SW 1271 (cell line): Measurements from ENCODE around the gene RGS3.

ENCODE experiments used
- DNase-seq, 2 experiments: peaks; one replicate each; lab custom pipeline; 2025; lab: John Stamatoyannopoulos, UW

The RGS3 gene

DNA sequence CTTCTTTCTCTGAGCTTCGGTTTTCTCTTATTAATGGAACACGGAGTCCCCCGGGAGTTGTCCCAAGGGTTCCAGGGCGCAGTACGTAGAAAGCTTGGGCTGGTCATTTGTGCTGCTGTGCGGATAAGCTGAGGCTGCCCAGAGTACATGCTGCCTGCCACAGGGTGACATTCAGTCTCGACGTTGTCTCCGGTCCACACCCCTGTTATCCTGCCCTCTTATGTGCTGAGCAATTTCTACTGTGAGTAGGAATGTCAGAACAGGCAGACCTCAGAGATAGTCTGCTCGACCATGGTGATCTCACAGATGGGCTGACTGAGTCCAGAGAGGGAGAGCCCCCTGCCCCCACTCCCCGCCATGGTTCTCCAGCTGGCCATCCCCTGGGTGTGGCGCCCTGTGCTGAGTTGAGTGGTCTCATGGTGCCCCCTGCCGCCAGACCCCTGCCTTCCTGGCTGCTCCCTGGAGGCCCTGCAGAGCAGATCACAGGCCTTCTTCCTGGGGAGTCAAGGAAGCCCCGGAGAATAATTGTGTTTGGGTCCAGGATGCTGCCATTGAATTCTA, 124.0 kb downstream of the RGS3 start:
- peak in 1 of 2 experiments; percentile 19 for DNase-seq

DNA sequence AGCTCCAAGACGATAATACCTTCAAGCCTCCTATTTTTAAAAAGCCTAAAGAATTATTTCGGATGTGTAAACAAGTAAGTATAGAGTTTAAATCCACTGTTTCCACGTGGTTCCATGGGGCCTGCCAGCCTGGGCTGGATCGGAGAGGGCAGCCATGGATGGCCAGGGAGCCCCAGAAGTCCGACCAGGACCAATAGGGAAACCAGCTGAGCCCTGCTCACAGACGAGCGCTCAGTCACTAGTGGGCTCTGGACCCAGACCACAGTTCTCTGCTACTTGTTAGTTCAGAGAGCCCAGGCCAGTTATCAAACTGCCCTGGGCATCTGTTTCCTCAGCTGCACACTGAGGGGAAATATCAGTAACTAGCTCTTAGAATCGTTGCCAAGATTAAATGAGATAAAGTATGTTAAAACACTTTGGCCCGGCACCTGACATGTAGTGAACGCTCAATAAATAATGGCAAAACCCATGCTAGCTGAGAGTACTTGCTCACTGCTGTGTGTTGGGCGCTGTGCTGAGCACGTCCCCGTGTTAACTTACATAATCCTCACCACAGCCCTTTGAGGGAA, 124.8 kb downstream of the RGS3 start:
- no peak for DNase-seq

DNA sequence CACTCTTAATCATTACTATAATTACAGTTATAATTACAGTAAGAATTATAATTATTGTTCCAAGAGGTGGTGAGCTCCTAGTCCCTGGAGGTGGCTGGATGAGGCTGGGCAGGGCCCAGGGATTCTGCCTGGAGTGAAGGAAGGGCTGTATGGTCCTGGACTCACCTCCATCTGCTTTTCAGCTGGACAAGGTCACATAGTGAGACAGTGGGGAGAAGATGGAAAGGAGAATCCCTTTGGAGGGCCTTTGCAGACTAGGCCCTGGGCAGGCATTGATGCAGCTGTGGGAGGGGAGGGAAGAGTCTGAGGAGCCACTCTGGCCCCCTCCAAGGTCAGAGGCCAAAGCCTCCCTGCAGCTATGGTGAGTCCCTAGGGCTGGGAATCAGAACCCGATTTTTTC, 125.4 kb downstream of the RGS3 start:
- DNase-seq, result no peak

DNA sequence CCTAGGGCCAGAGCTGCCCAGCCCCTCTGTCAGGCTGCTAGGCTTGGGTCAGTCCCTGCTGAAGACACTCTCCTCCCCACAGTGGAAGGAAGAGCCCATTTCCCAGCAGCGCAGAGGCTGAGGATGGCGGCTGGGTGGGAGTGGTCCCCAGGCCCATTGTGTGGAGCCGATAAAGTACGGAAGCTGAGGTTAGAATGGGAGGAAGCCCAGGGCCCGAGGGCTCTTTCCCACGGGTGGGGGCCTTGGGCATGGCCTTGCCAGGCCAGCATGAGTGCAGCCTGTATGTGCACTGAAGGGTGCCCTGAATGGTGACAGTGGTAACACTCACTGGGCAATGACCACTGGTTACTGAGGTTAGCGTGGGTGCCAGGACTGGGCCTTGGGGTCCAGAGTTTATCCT, 125.9 kb downstream of the RGS3 start:
- DNase-seq, result no peak

DNA sequence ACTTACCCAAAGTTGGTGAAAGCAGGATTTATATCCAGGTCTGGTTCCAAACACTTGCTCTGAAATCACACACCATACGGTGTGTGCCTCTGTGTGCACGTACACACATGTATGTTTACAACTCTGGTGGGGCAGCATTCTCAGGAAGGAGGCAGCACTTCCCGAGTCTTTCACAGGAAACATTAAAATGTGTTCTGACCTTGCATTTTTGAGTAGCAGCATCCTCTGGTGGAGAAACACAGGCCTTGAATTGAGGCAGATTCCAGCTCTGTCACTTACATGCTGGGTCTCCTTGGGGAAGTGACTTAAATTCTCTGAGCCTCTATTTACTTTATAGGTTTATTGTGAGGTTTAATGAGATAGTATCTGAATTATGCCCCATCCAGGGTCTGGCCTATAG, 126.4 kb downstream of the RGS3 start:
- peak in 1 of 2 experiments; percentile 59 for DNase-seq

DNA sequence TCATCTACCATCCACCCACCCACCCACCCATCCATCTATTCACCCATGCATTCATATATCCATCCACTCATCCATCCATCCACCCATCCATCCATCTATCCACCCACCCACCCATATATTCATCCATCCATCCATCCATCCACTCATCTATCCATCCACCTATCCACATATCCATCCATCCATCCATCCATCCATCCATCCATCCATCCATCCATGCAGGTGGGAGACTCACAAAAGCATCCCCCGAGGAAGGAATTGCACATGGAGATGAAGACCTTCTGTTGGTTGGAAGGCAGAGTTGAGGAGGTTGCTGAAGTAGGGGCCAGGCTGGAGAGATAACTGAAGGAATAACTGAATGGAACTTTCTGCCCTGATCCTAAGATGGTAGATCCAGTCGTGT, 126.9 kb downstream of the RGS3 start:
- no peak for DNase-seq

DNA sequence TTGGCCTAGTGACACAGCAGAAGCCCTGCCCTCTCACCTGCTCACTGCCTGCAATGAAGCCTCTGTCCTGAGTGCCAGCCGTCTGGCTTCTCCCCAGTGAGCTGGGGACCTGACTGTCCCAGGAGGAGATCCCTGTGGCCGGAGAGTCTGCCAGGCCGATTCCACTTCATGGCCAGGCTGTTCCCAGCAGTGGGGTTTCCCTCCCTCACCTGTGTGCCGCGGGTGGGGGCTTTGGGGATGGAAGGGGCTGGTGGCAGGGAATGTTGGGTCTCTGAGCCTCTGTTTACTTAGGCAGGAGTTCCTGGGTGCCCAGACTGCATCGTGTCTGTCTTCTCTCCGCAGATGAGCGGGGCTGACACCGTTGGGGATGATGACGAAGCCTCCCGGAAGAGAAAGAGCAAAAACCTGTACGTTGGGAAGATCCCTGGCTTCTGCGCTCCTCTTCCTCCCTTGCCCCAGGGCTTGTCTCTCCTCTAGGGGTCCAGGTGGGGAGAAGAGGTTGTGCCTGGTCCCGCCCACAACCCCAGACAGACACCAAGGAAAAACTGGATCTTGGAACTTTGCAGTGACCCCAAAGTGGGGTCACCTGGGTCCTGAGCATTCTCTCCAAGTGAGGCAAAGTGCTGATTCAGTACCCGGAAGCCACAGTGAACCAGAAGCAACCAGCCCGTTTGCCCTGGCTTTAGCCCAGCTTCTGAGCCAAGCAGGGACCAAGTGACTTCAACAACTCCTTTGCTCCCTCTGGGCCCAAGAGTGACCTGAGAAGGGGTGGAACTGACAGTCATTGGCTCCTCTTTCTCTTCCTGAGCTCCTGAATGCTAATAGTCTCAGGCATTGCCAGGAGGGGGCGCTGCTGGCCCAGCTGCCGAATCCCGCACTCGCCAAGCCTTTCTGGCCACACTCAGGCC, 127.7 kb downstream of the RGS3 start:
- DNase-seq, result peak; percentile 22 to 80

DNA sequence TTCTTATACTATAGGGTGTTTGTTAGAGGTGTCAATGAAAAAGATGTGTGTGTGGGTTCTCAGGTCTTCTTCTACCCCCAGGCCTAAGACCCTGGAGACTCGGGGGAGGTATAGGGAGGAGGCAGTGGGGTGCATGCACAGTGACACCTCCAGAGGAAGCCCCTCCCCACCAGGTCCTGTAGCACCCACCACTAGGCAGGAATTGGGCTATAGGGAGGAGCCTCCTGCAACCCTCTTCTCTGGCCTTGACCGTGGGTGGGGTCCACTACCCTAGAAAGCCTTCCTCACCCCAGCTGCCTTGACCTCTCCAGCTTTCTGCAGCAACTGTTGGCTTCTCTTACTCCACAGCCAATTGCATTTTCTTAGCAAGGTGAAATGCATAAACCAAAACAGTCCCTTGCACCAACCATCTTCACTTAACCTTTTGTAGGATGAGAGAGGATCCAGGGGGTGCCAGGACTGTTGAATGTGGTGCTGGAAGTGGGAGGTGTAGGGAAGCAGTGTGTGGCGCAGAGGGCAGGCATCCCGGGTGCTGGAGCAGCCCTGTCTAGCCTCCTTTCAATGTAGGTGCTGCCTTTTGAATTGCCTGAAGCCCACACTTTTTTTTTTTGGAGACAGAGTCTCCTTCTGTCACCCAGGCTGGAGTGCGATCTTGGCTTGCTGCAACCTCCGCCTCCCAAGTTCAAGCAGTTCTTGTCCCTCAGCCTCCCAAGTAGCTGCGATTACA, 128.5 kb downstream of the RGS3 start:
- no peak for DNase-seq

GRCh38 chr9:113592876-113593575, 129.5 kb downstream of the RGS3 start:
- DNase-seq, result no peak

GRCh38 chr9:113593682-113594281, 130.3 kb downstream of the RGS3 start:
- peak; percentile 94 to 99 for DNase-seq

DNA sequence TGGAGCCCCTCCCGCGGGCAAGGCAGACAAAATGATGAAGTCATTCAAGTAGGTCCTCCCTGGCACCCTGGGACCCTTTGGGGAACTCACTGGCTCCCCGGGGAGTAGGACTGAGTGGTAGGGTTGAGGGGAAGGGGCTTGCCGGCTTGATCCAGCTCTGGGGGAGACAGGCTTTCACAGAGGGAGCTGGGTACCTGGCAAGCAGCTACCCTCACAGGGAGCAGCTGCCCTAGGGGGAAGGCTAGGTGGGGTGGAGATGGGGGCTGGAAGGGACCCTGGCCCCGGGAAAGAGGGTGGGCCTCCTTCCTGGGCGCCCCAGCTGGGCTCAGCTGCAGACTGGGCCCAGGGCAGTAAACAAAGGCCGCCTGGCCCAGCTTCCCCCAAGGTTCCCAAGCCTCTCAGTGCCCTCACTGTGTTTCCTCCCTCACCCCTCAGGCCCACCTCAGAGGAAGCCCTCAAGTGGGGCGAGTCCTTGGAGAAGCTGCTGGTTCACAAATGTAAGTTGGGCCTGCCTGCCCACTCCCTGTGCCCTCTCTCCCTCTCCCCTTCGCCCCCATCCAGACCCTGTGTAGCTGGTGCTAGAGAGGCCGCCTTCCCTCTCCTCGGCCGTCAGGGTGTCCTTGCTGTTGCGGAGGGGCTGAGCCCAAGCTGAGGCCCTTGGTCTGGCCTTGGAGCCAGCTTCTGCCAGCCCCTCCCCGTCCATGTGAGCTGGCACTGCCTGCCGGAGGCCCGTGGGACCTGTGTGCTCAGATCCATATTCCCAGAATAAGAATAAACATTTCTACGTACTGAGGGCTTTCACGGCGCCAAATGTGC, 131.2 kb downstream of the RGS3 start:
- DNase-seq, result no peak

GRCh38 chr9:113596616-113597320, 133.2 kb downstream of the RGS3 start:
- DNase-seq, result no peak

DNA sequence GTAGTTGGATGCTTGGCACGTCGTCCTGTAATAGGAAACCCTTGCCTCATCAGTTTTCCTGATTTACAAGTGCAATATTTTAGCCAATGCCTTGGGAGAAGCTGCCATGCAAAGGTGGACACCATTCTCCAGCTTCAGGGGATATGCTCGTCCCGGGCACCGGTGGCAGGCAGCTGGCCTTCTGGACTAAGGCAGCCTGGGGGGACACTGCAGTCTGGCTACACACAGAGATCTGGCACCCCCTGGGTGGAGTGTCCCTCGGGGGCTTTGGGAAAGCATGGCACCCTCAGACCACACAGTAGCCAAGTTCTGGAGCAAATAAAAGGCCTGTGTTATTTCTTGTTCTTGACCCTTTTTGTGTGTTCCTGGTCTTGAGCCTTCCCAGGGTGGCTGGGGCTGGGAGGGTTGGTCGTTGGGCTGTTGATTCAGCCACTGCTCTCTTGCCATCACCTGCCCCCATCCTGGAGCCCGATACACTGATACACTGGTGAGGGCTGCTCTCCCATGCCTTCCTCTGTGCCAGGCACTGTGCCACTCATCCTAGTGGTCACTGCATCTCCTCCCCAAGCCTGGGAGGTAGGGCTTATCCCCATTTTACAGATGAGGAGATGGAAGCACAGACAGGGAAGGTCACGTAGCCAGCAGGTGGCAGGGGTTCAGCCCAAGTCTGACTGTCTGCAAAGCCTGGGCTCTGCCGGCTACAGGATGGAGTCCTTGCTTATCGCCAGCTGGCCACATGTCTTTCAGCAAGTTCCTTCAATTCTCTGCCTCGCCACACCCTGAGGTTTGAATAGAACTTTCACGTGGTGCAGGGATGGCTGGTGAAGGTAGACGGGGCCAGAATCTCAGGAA, 134.1 kb downstream of the RGS3 start:
- DNase-seq, result no peak

DNA sequence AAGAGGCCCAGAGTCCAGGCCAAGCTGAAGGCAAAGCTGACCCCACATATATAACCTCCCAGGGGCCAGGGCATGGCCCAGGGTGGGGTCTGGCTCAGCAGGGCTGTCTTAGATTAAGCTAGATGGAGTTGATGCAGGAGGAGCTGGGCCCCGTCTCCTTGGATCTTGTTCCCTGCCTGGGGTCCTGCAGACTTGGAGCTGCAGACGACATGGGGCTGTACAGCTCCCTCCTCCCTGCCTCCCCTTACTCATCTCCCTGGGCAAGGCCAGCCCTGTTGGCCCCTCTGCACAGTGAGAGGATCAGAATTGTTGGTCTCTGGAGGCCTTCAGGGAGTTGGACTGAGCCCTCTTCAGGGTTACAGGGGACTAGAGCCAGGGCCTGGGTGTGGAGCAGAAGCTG, 134.9 kb downstream of the RGS3 start:
- no peak for DNase-seq

DNA sequence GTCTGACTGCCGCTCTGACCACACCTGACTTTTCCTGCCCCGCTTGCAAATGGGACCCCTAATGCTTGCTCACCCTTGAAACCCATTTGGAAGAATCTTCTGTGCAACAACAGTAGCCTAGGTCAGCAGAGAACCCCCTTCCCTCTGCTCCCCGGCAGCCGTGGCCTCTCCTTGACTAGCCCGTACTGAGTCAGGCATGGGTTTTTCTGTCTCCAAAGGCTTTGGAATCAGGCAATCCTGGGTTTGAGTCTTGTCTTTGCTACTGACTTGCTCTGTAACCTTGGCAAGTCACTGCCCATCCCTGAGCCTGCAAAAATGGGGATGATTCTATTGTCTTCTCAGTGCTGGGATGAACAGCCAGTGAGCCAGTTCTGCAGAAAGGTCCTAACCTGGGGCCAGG, 135.4 kb downstream of the RGS3 start:
- no peak for DNase-seq

- DNase-seq, result no peak
Observed at GRCh38 chr9:113599646-113600022, 136.1 kb downstream of the RGS3 start.

- no peak for DNase-seq
Observed at GRCh38 chr9:113600023-113600823, 136.7 kb downstream of the RGS3 start.

GRCh38 chr9:113600871-113601614, 137.5 kb downstream of the RGS3 start:
- DNase-seq, result no peak
